Common myeloid progenitor, CD34-positive (primary cell): ENCODE data around the gene PCSK7. TPM values are rescaled to one million over a fixed set of nuclear protein-coding genes. Genes with fewer than 3 reads are reported as not detected.
"Not testable (repeated sequence)": the region's sequence is repeated elsewhere in the genome, so short reads cannot be mapped to it uniquely, and the experiment has no call there.

Source experiments
- CTCF ChIA-PET: fragments of 350-600 bp; sonication (Branson Sonifier 250); formaldehyde crosslinking; loops from one replicate; lab custom pipeline; 2021; ENCODE audit warnings: antibody characterized with exemption; lab: Charles Lee
- POLR2A ChIA-PET: fragments of 350-600 bp; sonication (Branson Sonifier 250); formaldehyde crosslinking; loops from one replicate; lab custom pipeline; 2021; ENCODE audit warnings: antibody characterized with exemption; lab: Charles Lee
- DNase-seq, 3 donors: peaks; one replicate each; pipeline versions ENCODE4 v3.0.0 to v3.0.0-alpha.2; 2013
- H3K27ac ChIP-seq, 2 experiments: 1 replicate in 1 of 2; 2 replicates in 1 of 2; pipeline ENCODE4 v1.7.0; 2013; ENCODE audit warnings: inconsistent platforms in 2 of 2, low read length in 2 of 2, mild to moderate bottlenecking in 2 of 2, low read depth in 1 of 2, moderate library complexity in 1 of 2; ENCODE audit not compliant: severe bottlenecking in 2 of 2, insufficient read depth in 1 of 2, poor library complexity in 1 of 2
- H3K27me3 ChIP-seq, 5 experiments: replicated peaks in 2 of 5; 1 replicate in 3 of 5; 2 replicates in 2 of 5; pipeline versions ENCODE4 v1.6.1 to v1.7.0; 2013; ENCODE audit warnings: low read length in 4 of 5, mild to moderate bottlenecking in 2 of 5, moderate library complexity in 2 of 5, inconsistent platforms in 1 of 5; ENCODE audit not compliant: insufficient read depth in 5 of 5, control insufficient read depth in 4 of 5
- H3K36me3 ChIP-seq, 4 experiments: 1 replicate in 2 of 4; 2 replicates in 2 of 4; pipeline versions ENCODE4 v1.6.1 to v1.7.0; 2013; ENCODE audit warnings: low read length in 3 of 4, control low read depth in 1 of 4, mild to moderate bottlenecking in 1 of 4; ENCODE audit not compliant: control insufficient read depth in 4 of 4, insufficient read depth in 4 of 4
- H3K4me1 ChIP-seq, 4 experiments: 1 replicate in 3 of 4; 2 replicates in 1 of 4; pipeline versions ENCODE4 v1.6.1 to v1.7.1; 2013; ENCODE audit warnings: low read length in 3 of 4, mild to moderate bottlenecking in 3 of 4, control low read depth in 1 of 4, inconsistent platforms in 1 of 4, moderate library complexity in 1 of 4; ENCODE audit not compliant: control insufficient read depth in 4 of 4, insufficient read depth in 4 of 4; ENCODE audit errors: control extremely low read depth in 1 of 4
- H3K4me3 ChIP-seq, 7 experiments: 1 replicate in 4 of 7; 2 replicates in 3 of 7; pipeline versions ENCODE4 v1.5.1 to v1.7.0; 2013; ENCODE audit warnings: mild to moderate bottlenecking in 7 of 7, low read length in 6 of 7, moderate library complexity in 6 of 7, inconsistent platforms in 2 of 7, low read depth in 2 of 7, control low read depth in 1 of 7; ENCODE audit not compliant: insufficient read depth in 4 of 7, control insufficient read depth in 1 of 7; ENCODE audit errors: extremely low read depth in 1 of 7
- H3K9me3 ChIP-seq, 5 experiments: 1 replicate in 4 of 5; 2 replicates in 1 of 5; pipeline versions ENCODE4 v1.6.1 to v1.7.1; 2013; ENCODE audit warnings: low read length in 4 of 5, mild to moderate bottlenecking in 2 of 5, inconsistent platforms in 1 of 5, low read depth in 1 of 5, moderate library complexity in 1 of 5; ENCODE audit not compliant: control insufficient read depth in 4 of 5, insufficient read depth in 2 of 5; ENCODE audit errors: control extremely low read depth in 1 of 5
- WGBS: methylation state at CpG from one replicate; pipeline ENCODE4 v1.1.5; 2013; ENCODE audit not compliant: insufficient coverage; 5-methylcytosine and 5-hydroxymethylcytosine counted together
- polyA plus RNA-seq: library from polyadenylated mRNA; unstranded; fragments of 120-200 nt; gene quantifications from one replicate; pipeline ENCODE4 v1.2.1, GENCODE V29; 2013

PCSK7 gene
- 26.7 TPM for polyA plus RNA-seq

- DNase-seq, result no peak
- Histone ChIP-seq H3K4me3 (peak within 1 kb of the TSS; percentile 93 to 99 (median 95)), H3K27ac (peak within 1 kb of the TSS; percentile 84 to 90), H3K36me3 (peaks cover 3 to 33% (median 18%) of the 10 kb centered on the region in 4 experiments), H3K9me3 (no peaks in the 10 kb centered on the region), H3K4me1 (peaks cover 15 to 31% (median 25%) of the 10 kb centered on the region in 4 experiments), H3K27me3 (no peaks in the 10 kb centered on the region)
- ChIA-PET POLR2A (interaction anchor here (1.5 kb wide), 1 partner anchor 11 kb away, joined by 3 read pairs; no protein-coding TSS in a partner anchor), CTCF (interaction anchor here (0.6 to 11.2 kb wide), 12 partner anchors 10 to 353 kb away, joined by 3 to 100 read pairs (median 3); partner anchors contain the start of gene SIDT2)
- 0% methylated on average over 11 of the region's 13 CpGs for WGBS
These were observed at the start of gene PCSK7 for GRCh38 chr11:117231842-117232091. PCSK7 (minus strand) TSS chr11:117232073; CDS start chr11:117229844, 2,229 bp downstream.

- Histone ChIP-seq H3K4me1 (peaks cover 0 to 2% (median 0%) of the 10 kb centered on the region in 4 experiments), H3K27ac (no peak overlapping the region), H3K4me3 (no peak overlapping the region), H3K9me3 (no peaks in the 10 kb centered on the region), H3K27me3 (no peaks in the 10 kb centered on the region), H3K36me3 (peaks cover 14 to 50% (median 38%) of the 10 kb centered on the region in 4 experiments)
- CTCF ChIA-PET, result no interaction called here
- DNase-seq, result no peak
- 100% methylated on average over 4 of the region's 6 CpGs for WGBS
- POLR2A ChIA-PET, result no interaction called here
These were observed 49.3 kb upstream of the PCSK7 start for GRCh38 chr11:117281159-117281558.

GRCh38 chr11:117279711-117280376 is 48.0 kb upstream of the PCSK7 start:
- peaks cover 11 to 41% (median 36%) of the 10 kb centered on the region in 4 experiments for H3K36me3 ChIP-seq
- H3K9me3 ChIP-seq, result no peaks in the 10 kb centered on the region
- ChIA-PET CTCF (interaction anchor here (0.9 kb wide), 1 partner anchor 100 kb away, joined by 3 read pairs; no protein-coding TSS in a partner anchor), POLR2A (no interaction called here)
- 86% methylated on average over 3 of the region's 4 CpGs for WGBS
- H3K27me3 ChIP-seq, result no peaks in the 10 kb centered on the region
- peaks cover 0 to 2% (median 0%) of the 10 kb centered on the region in 4 experiments for H3K4me1 ChIP-seq
- H3K27ac ChIP-seq, result no peak overlapping the region
- no peak for DNase-seq
- no peak overlapping the region for H3K4me3 ChIP-seq

- 100% methylated on average over 1 of the region's 2 CpGs for WGBS
- CTCF ChIA-PET, result no interaction called here
- Histone ChIP-seq H3K4me1 (peaks cover 0 to 2% (median 0%) of the 10 kb centered on the region in 4 experiments), H3K4me3 (no peak overlapping the region), H3K27ac (no peak overlapping the region), H3K27me3 (no peaks in the 10 kb centered on the region), H3K9me3 (peaks cover 0 to 2% (median 0%) of the 10 kb centered on the region in 5 experiments), H3K36me3 (peaks cover 10 to 38% (median 29%) of the 10 kb centered on the region in 4 experiments)
- POLR2A ChIA-PET, result no interaction called here
- no peak for DNase-seq
These were observed 46.5 kb upstream of the PCSK7 start for GRCh38 chr11:117278347-117278746.

GRCh38 chr11:117273550-117274289 is 41.8 kb upstream of the PCSK7 start:
- POLR2A ChIA-PET, result no interaction called here
- no peaks in the 10 kb centered on the region for H3K27me3 ChIP-seq
- CTCF ChIA-PET, result interaction anchor here (1.3 kb wide), 1 partner anchor 37 kb away, joined by 3 read pairs; no protein-coding TSS in a partner anchor

GRCh38 chr11:117272175-117272574 is 40.3 kb upstream of the PCSK7 start:
- POLR2A ChIA-PET, H3K9me3 ChIP-seq, H3K4me3 ChIP-seq, H3K27me3 ChIP-seq, H3K4me1 ChIP-seq, H3K27ac ChIP-seq: not testable (repeated sequence)
- DNase-seq, result peak in 1 of 3 donors; percentile 7
- peaks cover 0 to 18% (median 10%) of the 10 kb centered on the region in 4 experiments for H3K36me3 ChIP-seq
- CTCF ChIA-PET, result interaction anchor here (1.1 kb wide), 1 partner anchor 17 kb away, joined by 3 read pairs; no protein-coding TSS in a partner anchor
- WGBS, result 100% methylated on average over 2 of the region's 5 CpGs

More at GRCh38 chr11:117273550-117274289, 41.8 kb upstream of the PCSK7 start:
- Histone ChIP-seq H3K4me3 (no peak overlapping the region), H3K9me3 (peaks cover 0 to 2% (median 0%) of the 10 kb centered on the region in 5 experiments), H3K27ac (no peak overlapping the region), H3K4me1 (peaks cover 0 to 6% (median 0%) of the 10 kb centered on the region in 4 experiments), H3K36me3 (peaks cover 0 to 18% (median 10%) of the 10 kb centered on the region in 4 experiments)
- 97% methylated on average over 7 of the region's 9 CpGs for WGBS
- no peak for DNase-seq
